NB4 (cell line): ENCODE results near the gene CDCP2.
"Not testable (repeated sequence)": the region's sequence is repeated elsewhere in the genome, so short reads cannot be mapped to it uniquely, and the experiment has no call there.

ENCODE experiments used
- DNase-seq: peaks from one replicate; pipeline ENCODE4 v3.0.0; 2010; ENCODE audit warnings: low read depth
- H3K4me3 ChIP-seq: one replicate; pipeline ENCODE4 v1.5.1; 2011; ENCODE audit warnings: mild to moderate bottlenecking, low read depth, low read length, moderate library complexity
- MYC ChIP-seq: IDR thresholded peaks from 2 replicates; pipeline ENCODE4 v1.6.1; 2011; ENCODE audit warnings: low read depth, low read length
- POLR2A ChIP-seq: IDR thresholded peaks from 2 replicates; pipeline ENCODE4 v1.6.1; 2011; ENCODE audit warnings: mild to moderate bottlenecking; ENCODE audit not compliant: insufficient read length; ENCODE audit errors: extremely low read depth
- TF ChIP-seq, protein P1 (sequence below): IDR thresholded peaks from 2 replicates; pipeline ENCODE4 v1.6.1; 2011; ENCODE audit warnings: low read depth, low read length
- TF ChIP-seq, protein P2 (sequence below): IDR thresholded peaks from one replicate; pipeline ENCODE4 v1.5.1; 2012; ENCODE audit warnings: low read depth, low read length

Gene CDCP2

DNA sequence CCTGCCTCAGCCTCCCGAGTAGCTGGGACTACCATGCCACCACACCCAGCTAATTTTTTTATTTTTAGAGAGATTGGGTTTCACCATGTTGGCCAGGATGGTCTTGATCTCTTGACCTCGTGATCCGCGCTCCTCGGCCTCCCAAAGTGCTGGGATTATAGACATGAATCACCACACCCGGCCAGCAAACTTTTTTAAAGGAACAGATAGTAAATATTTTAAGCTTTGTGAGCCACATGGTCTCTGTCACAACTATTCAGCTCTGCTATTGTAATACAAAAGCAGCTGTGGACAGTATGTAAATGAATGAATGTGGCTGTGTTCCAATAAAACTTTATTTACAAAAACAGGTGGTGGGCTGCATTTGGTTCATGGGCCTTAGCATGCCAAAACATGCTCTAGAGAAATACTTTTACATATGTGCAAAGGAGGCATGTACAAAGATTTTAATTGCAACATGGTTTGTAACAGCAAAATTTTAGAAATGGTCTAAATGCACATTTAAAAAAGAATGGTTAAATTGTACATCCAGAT is 47.0 kb downstream of the CDCP2 start:
- no peak for DNase-seq
- no peak overlapping the region for H3K4me3 ChIP-seq
- TF ChIP-seq, protein P1, sequence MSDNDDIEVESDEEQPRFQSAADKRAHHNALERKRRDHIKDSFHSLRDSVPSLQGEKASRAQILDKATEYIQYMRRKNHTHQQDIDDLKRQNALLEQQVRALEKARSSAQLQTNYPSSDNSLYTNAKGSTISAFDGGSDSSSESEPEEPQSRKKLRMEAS, result no peak
- TF ChIP-seq, protein P2, sequence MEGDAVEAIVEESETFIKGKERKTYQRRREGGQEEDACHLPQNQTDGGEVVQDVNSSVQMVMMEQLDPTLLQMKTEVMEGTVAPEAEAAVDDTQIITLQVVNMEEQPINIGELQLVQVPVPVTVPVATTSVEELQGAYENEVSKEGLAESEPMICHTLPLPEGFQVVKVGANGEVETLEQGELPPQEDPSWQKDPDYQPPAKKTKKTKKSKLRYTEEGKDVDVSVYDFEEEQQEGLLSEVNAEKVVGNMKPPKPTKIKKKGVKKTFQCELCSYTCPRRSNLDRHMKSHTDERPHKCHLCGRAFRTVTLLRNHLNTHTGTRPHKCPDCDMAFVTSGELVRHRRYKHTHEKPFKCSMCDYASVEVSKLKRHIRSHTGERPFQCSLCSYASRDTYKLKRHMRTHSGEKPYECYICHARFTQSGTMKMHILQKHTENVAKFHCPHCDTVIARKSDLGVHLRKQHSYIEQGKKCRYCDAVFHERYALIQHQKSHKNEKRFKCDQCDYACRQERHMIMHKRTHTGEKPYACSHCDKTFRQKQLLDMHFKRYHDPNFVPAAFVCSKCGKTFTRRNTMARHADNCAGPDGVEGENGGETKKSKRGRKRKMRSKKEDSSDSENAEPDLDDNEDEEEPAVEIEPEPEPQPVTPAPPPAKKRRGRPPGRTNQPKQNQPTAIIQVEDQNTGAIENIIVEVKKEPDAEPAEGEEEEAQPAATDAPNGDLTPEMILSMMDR, result no peak
- no peak for TF ChIP-seq POLR2A
- TF ChIP-seq MYC, result no peak

DNA sequence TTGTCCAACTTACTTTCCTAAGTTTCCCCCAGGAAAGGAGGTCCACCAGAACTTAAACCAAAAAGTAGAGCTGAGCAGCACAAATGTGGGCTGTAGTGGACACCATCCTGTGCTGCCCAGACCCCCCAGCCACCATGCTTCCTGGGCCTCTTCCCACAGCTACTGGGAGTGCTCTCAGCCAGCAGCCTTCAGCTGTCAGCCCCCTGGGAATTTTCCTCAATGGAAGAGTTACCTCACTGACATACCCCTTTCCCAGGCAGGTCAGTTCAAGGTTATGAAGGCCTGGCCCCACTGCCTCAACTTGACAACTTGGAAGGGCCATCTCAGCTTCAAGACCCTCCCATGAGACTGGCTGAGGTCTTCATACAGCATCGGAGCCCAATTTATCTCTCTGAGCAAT is 47.7 kb downstream of the CDCP2 start:
- H3K4me3 ChIP-seq, result no peak overlapping the region
- no peak for DNase-seq
- TF ChIP-seq POLR2A (no peak), MYC (no peak)
- TF ChIP-seq, protein P2, result no peak
- TF ChIP-seq, protein P1, result no peak

DNA sequence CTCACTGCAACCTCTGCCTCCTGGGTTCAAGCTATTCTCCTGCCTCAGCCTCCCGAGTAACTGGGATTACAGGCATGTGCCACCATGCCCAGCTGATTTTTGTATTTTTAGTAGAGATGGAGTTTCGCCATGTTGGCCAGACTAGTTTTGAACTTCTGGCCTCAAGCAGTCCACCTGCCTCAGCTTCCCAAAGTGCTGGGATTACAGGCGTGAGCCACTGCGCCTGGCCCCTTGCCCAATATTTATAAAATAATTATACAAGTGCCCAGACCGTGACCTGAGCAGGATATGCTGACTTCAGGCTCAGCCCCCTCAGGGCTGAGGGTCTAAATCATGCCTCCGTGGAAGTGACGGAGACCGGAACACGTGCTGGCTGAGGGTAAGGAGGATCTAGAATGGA is 48.2 kb downstream of the CDCP2 start:
- not testable (repeated sequence) for DNase-seq, H3K4me3 ChIP-seq

DNA sequence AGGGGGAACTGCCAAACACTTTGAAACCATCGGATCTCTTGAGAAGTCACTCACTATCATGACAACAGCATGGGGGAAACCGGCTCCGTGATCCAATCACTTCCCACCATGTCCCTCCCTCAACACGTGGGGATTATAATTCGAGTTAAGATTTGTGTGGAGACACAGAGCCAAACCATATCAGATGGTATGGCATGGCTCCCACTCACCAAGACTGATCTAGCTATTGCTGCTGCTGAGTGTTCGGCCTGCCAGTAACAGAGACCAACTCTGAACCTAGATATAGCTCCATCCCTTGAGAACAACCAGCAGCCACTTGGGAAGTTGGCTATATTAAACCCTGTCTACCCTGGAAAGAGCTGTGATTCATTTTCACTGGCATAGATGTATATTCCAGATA is 49.4 kb downstream of the CDCP2 start:
- no peak for DNase-seq
- no peak overlapping the region for H3K4me3 ChIP-seq
- no peak for TF ChIP-seq MYC
- TF ChIP-seq, protein P1, result no peak
- no peak for TF ChIP-seq POLR2A
- TF ChIP-seq, protein P2, result no peak

DNA sequence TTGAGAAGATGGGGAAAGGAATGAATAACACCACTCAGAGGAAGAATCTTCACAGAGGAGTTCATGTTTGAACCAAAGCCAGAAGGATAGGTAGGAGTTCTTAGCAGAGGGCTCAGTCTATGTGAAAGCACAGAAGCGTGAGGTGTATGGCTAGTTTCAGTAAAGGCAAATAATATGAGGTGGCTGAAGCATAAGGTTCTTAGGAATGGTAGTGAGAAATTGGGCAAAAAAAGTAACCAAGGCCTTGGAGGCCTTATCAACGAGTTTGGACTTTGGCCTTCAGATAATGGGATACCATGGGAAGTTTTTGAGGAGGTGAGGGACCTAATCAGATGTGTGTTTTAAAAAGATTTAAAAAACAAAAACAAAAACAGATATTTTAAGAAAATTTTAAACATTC is 52.3 kb downstream of the CDCP2 start:
- no peak for DNase-seq
- TF ChIP-seq POLR2A (no peak), MYC (no peak)
- TF ChIP-seq, protein P1, result no peak
- TF ChIP-seq, protein P2, result no peak
- no peak overlapping the region for H3K4me3 ChIP-seq

DNA sequence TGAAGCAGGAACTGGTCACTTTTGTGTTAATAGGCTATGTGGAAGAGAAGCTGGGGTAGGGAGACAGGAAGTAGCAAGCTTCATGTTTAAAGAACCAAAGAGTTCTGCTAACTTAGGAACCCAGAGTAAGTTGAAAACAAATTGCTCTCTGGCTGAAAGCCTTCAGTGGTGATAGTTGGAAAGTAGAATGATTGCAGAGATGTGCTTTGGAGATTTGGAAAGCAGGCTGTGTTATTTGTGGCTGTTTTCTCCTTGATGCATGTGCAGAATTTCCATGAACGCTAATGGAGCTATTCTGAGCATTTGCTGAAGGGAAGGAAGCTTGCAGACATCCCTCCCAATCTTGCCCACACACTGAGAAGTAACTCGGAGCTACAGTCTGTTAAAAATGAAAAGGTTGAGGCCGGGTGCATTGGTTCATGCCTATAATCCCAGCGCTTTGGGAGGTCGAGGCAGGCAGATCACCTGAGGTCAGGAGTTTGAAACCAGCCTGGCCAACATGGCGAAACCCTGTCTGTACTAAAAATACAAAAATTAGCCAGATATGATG is 53.7 kb downstream of the CDCP2 start:
- TF ChIP-seq, protein P1, result no peak
- TF ChIP-seq POLR2A (no peak), MYC (no peak)
- TF ChIP-seq, protein P2, result no peak
- DNase-seq, result no peak
- H3K4me3 ChIP-seq, result no peak overlapping the region
